IMR-90 (cell line): ENCODE data around the gene MYO7B. TPM values are rescaled to one million over a fixed set of nuclear protein-coding genes. Genes with fewer than 3 reads are reported as not detected.

Experiments
- ATAC-seq: fragments of 200-7000 bp; cut with Tn5 transposase; 2 replicates; pipeline ENCODE4 v1.9.1; 2020; ENCODE audit warnings: low read depth, mild to moderate bottlenecking, moderate library complexity
- BruUV-seq: library from RNA; stranded (reverse); fragments of 400-500 nt; replicated peaks from 2 replicates; lab custom pipeline; 2021; lab: Mats Ljungman, UMichigan
- CTCF ChIA-PET: fragments of 300-600 bp; formaldehyde crosslinking; extraction: SDS; loops from one replicate; lab custom pipeline; 2021; ENCODE audit warnings: antibody characterized with exemption; lab: Yijun Ruan, JAX
- POLR2A ChIA-PET: fragments of 300-600 bp; sonication (Branson Sonifier 250); formaldehyde crosslinking; loops from one replicate; lab custom pipeline; 2022; ENCODE audit warnings: antibody characterized with exemption; ENCODE audit not compliant: unreplicated experiment; lab: Charles Lee
- DNase-seq: peaks from one replicate; pipeline ENCODE4 v3.0.0; 2013
- H2AFZ ChIP-seq: replicated peaks from 2 replicates; pipeline ENCODE3; 2013; ENCODE audit warnings: low read length, mild to moderate bottlenecking; ENCODE audit not compliant: poor library complexity
- H2AK5ac ChIP-seq: 2 replicates; pipeline ENCODE4 v1.6.1; 2013; ENCODE audit warnings: low read depth, low read length, inconsistent platforms
- H2AK9ac ChIP-seq: replicated peaks from 2 replicates; pipeline ENCODE3; 2013; ENCODE audit warnings: mild to moderate bottlenecking, low read depth, low read length, moderate library complexity; ENCODE audit not compliant: poor library complexity
- H2BK120ac ChIP-seq: 2 replicates; pipeline ENCODE4 v1.6.1; 2013; ENCODE audit warnings: low read depth, low read length, inconsistent platforms
- H2BK15ac ChIP-seq: 3 replicates; pipeline ENCODE4 v1.6.1; 2013; ENCODE audit warnings: low read depth, low read length, inconsistent platforms
- H2BK20ac ChIP-seq: 2 replicates; pipeline ENCODE4 v1.6.1; 2013; ENCODE audit warnings: low read depth, mild to moderate bottlenecking, inconsistent platforms, low read length, moderate library complexity
- H2BK5ac ChIP-seq: 2 replicates; pipeline ENCODE4 v1.6.1; 2013; ENCODE audit warnings: mild to moderate bottlenecking, low read depth, low read length, inconsistent platforms; ENCODE audit not compliant: poor library complexity, severe bottlenecking
- H3K14ac ChIP-seq: replicated peaks from 2 replicates; pipeline ENCODE4 v1.6.1; 2013; ENCODE audit warnings: low read depth, low read length, inconsistent platforms
- H3K18ac ChIP-seq: 2 replicates; pipeline ENCODE4 v1.6.1; 2013; ENCODE audit warnings: low read depth, low read length, control low read depth
- H3K23ac ChIP-seq: 2 replicates; pipeline ENCODE4 v1.6.1; 2013; ENCODE audit warnings: low read depth, low read length, inconsistent platforms
- H3K27ac ChIP-seq: 2 replicates; pipeline ENCODE4 v1.5.1; 2013; ENCODE audit warnings: mild to moderate bottlenecking, control low read depth, low read length; ENCODE audit not compliant: insufficient read depth
- H3K27me3 ChIP-seq: 2 replicates; pipeline ENCODE4 v1.6.1; 2013; ENCODE audit warnings: low read length; ENCODE audit not compliant: control insufficient read depth, insufficient read depth
- H3K36me3 ChIP-seq: 2 replicates; pipeline ENCODE4 v1.6.1; 2013; ENCODE audit warnings: low read length, mixed read lengths; ENCODE audit not compliant: control insufficient read depth, insufficient read depth
- H3K4ac ChIP-seq: 2 replicates; pipeline ENCODE4 v1.6.1; 2013; ENCODE audit warnings: low read depth, low read length, inconsistent platforms
- H3K4me1 ChIP-seq: 2 replicates; pipeline ENCODE4 v1.6.1; 2013; ENCODE audit warnings: low read length, mixed read lengths; ENCODE audit not compliant: control insufficient read depth, insufficient read depth
- H3K4me2 ChIP-seq: 2 replicates; pipeline ENCODE4 v1.6.1; 2013; ENCODE audit warnings: low read depth, mild to moderate bottlenecking, control low read depth, low read length, moderate library complexity
- H3K4me3 ChIP-seq: 2 replicates; pipeline ENCODE4 v1.5.1; 2013; ENCODE audit warnings: low read depth, mild to moderate bottlenecking, control low read depth, low read length, moderate library complexity; ENCODE audit not compliant: insufficient read depth
- H3K56ac ChIP-seq: 2 replicates; pipeline ENCODE4 v1.6.1; 2013; ENCODE audit warnings: low read length, inconsistent platforms; ENCODE audit not compliant: insufficient read depth; ENCODE audit errors: extremely low read depth
- H3K79me1 ChIP-seq, 2 experiments: 2 replicates each; pipeline ENCODE4 v1.6.1; 2013; ENCODE audit warnings: low read length in 2 of 2, inconsistent platforms in 1 of 2, low read depth in 1 of 2
- H3K9ac ChIP-seq: 2 replicates; pipeline ENCODE4 v1.6.1; 2013; ENCODE audit warnings: low read depth, low read length, control low read depth
- H3K9me1 ChIP-seq: 2 replicates; pipeline ENCODE4 v1.6.1; 2013; ENCODE audit warnings: low read length, inconsistent platforms; ENCODE audit not compliant: insufficient read depth
- H3K9me3 ChIP-seq: 2 replicates; pipeline ENCODE4 v1.6.1; 2013; ENCODE audit warnings: low read length; ENCODE audit not compliant: control insufficient read depth, insufficient read depth
- H4K20me1 ChIP-seq: 2 replicates; pipeline ENCODE4 v1.6.1; 2013; ENCODE audit warnings: low read length, inconsistent platforms; ENCODE audit not compliant: insufficient read depth
- H4K5ac ChIP-seq: 2 replicates; pipeline ENCODE4 v1.6.1; 2013; ENCODE audit warnings: mild to moderate bottlenecking, low read depth, low read length, control low read depth
- H4K8ac ChIP-seq, 2 experiments: 2 replicates each; pipeline ENCODE4 v1.6.1; 2013; ENCODE audit warnings: low read depth in 2 of 2, low read length in 2 of 2, control low read depth in 1 of 2, inconsistent platforms in 1 of 2
- H4K91ac ChIP-seq: 2 replicates; pipeline ENCODE4 v1.6.1; 2013; ENCODE audit warnings: low read depth, low read length, inconsistent platforms; ENCODE audit not compliant: insufficient read depth
- MAZ ChIP-seq: IDR thresholded peaks from 2 replicates; pipeline ENCODE4 v1.6.1; 2012; ENCODE audit warnings: low read depth, mild to moderate bottlenecking, low read length, improper control_type of control experiment, moderate library complexity, borderline replicate concordance
- RAD21 ChIP-seq: IDR thresholded peaks from 2 replicates; pipeline ENCODE4 v1.6.1; 2012; ENCODE audit warnings: low read length, improper control_type of control experiment
- RFX5 ChIP-seq: IDR thresholded peaks from 2 replicates; pipeline ENCODE4 v1.8.0; 2012; ENCODE audit warnings: low read depth, mild to moderate bottlenecking, low read length, moderate library complexity
- SMC3 ChIP-seq: fragments of 150-350 bp; IDR thresholded peaks from 2 replicates; pipeline ENCODE4 v1.6.1; 2016; ENCODE audit warnings: low read depth, mild to moderate bottlenecking, antibody characterized with exemption, low read length, moderate library complexity
- WGBS, 2 experiments: methylation state at CpG; one replicate each; pipeline versions ENCODE4 v1.1.5 to v1.1.7; 2013; ENCODE audit warnings: missing lambda C conversion rate in 2 of 2; ENCODE audit not compliant: insufficient read length in 1 of 2; ENCODE audit errors: extremely low coverage in 2 of 2; 5-methylcytosine and 5-hydroxymethylcytosine counted together
- dilution Hi-C: fragments of 300-500 bp; cut with HindIII; formaldehyde crosslinking; loops from one replicate; pipeline ENCODE4 v1.14.3; 2018; ENCODE audit warnings: low sequenced_read_pairs; ENCODE audit not compliant: unreplicated experiment
- in situ Hi-C: fragments of 300-500 bp; cut with MboI; formaldehyde crosslinking; loops from 3 replicates; pipeline ENCODE4 v1.14.3; 2019; ENCODE audit warnings: low sequenced_read_pairs, inconsistent platforms, mixed read lengths
- intact Hi-C: fragments of 100-400 bp; cut with micrococcal nuclease; formaldehyde crosslinking; loops from 2 replicates; pipeline ENCODE4 v1.10.0; 2022
- polyA plus RNA-seq, 3 experiments: library from polyadenylated mRNA; depleted of rRNA; stranded (reverse); fragments of >200 nt; gene quantifications; 2 replicates each; pipeline ENCODE4 v1.2.3, GENCODE V29; 2012; ENCODE audit warnings: low replicate concordance in 1 of 3
- total RNA-seq: library from RNA; depleted of rRNA; stranded (reverse); fragments of >200 nt; gene quantifications from 2 replicates; pipeline ENCODE4 v1.2.3, GENCODE V29; 2012

Gene MYO7B
- total and polyA plus RNA-seq, 2 of the 4 experiments (the other 2 are of a cell fraction): 0.18 to 0.46 TPM

GRCh38 chr2:127580167-127581049 is 44.9 kb downstream of the MYO7B start:
- Histone ChIP-seq H2BK120ac (no peak overlapping the region), H3K14ac (no peak overlapping the region), H2BK15ac (no peak overlapping the region), H2BK5ac (no peak overlapping the region), H3K9ac (no peak overlapping the region), H3K4me3 (no peak overlapping the region), H3K4me2 (no peak overlapping the region), H3K23ac (no peak overlapping the region), H3K56ac (no peak overlapping the region), H3K18ac (no peak overlapping the region), H4K8ac (no peak overlapping the region), H4K91ac (no peak overlapping the region), H2AK9ac (no peak overlapping the region), H3K27ac (no peak overlapping the region), H3K36me3 (no peaks in the 10 kb centered on the region), H3K4ac (no peak overlapping the region), H3K27me3 (peaks cover 26% of the 10 kb centered on the region), H3K79me1 (no peaks in the 10 kb centered on the region), H2AK5ac (no peak overlapping the region), H4K5ac (no peak overlapping the region), H4K20me1 (no peaks in the 10 kb centered on the region), H2AFZ (no peak overlapping the region), H2BK20ac (no peak overlapping the region), H3K4me1 (peaks cover 7% of the 10 kb centered on the region), H3K9me1 (0 out of 2 replicates have a peak, but pooled peaks cover 3% of the 10 kb centered on the region), H3K9me3 (no peaks in the 10 kb centered on the region)
- CTCF ChIA-PET: interaction anchor here (1.5 kb wide), 1 partner anchor 11 kb away, joined by 6 read pairs; no protein-coding TSS in a partner anchor
- POLR2A ChIA-PET: no interaction called here
- intact Hi-C loops: no loop called here
- in situ Hi-C loops: no loop called here
- ATAC-seq (no peak), DNase-seq (no peak)
- dilution Hi-C loops: no loop called here
- 63% methylated on average over 6 of the region's 24 CpGs; no CpG with 5 or more reads in 1 of the 2 experiments for WGBS, 2 experiments
- BruUV-seq: no TSS peak
- TF ChIP-seq RAD21 (no peak), SMC3 (no peak), MAZ (no peak), RFX5 (no peak)
